Endothelial cell of umbilical vein (primary cell): ENCODE data around the gene ABCC4. TPM values are rescaled to one million over a fixed set of nuclear protein-coding genes. Genes with fewer than 3 reads are reported as not detected.
A peak's percentile ranks its signal among the peaks of the same experiment; 100 is the strongest.

Experiments
- BruUV-seq: library from RNA; stranded (reverse); fragments of 400-500 nt; replicated peaks from 2 replicates; lab custom pipeline; 2021; lab: Mats Ljungman, UMichigan
- CTCF ChIA-PET: fragments of 300-600, 350-600 bp; sonication (Branson Sonifier 250); formaldehyde crosslinking; loops from one replicate; lab custom pipeline; 2021; ENCODE audit warnings: antibody characterized with exemption, inconsistent platforms; lab: Charles Lee
- POLR2A ChIA-PET: fragments of 300-600, 350-600 bp; sonication (Branson Sonifier 250); formaldehyde crosslinking; loops from one replicate; lab custom pipeline; 2021; ENCODE audit warnings: antibody characterized with exemption, inconsistent platforms; lab: Charles Lee
- DNase-seq: peaks from one replicate; pipeline ENCODE4 v3.0.0-alpha.2; 2011; ENCODE audit warnings: low read depth, low spot score
- FAIRE-seq: peaks from 2 replicates; lab custom pipeline; 2011; peaks lifted over from hg19 to GRCh38; lab: Jason Lieb, UNC
- H2AFZ ChIP-seq: 2 replicates; pipeline ENCODE4 v1.6.0; 2012; ENCODE audit warnings: low read depth, low read length, control low read depth, inconsistent platforms
- H3K27ac ChIP-seq: 2 replicates; pipeline ENCODE4 v1.5.1; 2011; ENCODE audit warnings: low read depth, mild to moderate bottlenecking, control low read depth, low read length, moderate library complexity; ENCODE audit not compliant: insufficient read depth
- H3K27me3 ChIP-seq, 2 experiments: 2 replicates each; pipeline versions ENCODE4 v1.6.0 to v1.6.1; 2011; ENCODE audit warnings: low read length in 2 of 2, mixed read lengths in 1 of 2; ENCODE audit not compliant: control insufficient read depth in 2 of 2, insufficient read depth in 2 of 2
- H3K36me3 ChIP-seq, 2 experiments: 2 replicates in 1 of 2; 3 replicates in 1 of 2; pipeline ENCODE4 v1.5.1; 2011; ENCODE audit warnings: low read length in 2 of 2, mild to moderate bottlenecking in 1 of 2, moderate library complexity in 1 of 2; ENCODE audit not compliant: control insufficient read depth in 2 of 2, insufficient read depth in 2 of 2; ENCODE audit errors: extremely low read depth in 1 of 2
- H3K4me1 ChIP-seq: 3 replicates; pipeline ENCODE4 v1.5.1; 2011; ENCODE audit warnings: mild to moderate bottlenecking, low read length; ENCODE audit not compliant: control insufficient read depth, insufficient read depth; ENCODE audit errors: extremely low read depth
- H3K4me2 ChIP-seq: 2 replicates; pipeline ENCODE4 v1.6.1; 2011; ENCODE audit warnings: low read length, control low read depth, mixed read lengths; ENCODE audit not compliant: insufficient read depth
- H3K4me3 ChIP-seq, 3 experiments: fragments of 200-600 bp in 1 of 3; sonication (generic), shearing (Covaris generic) in 1 of 3; replicated peaks in 1 of 3; 2 replicates each; pipeline ENCODE4 v1.5.1; 2011 to 2016; ENCODE audit warnings: control low read depth in 3 of 3, low read length in 3 of 3, mild to moderate bottlenecking in 2 of 3, inconsistent platforms in 1 of 3, low read depth in 1 of 3, moderate library complexity in 1 of 3; ENCODE audit not compliant: insufficient read depth in 1 of 3
- H3K79me2 ChIP-seq: 2 replicates; pipeline ENCODE4 v1.6.0; 2012; ENCODE audit warnings: low read length, inconsistent platforms; ENCODE audit not compliant: control insufficient read depth, insufficient read depth
- H3K9ac ChIP-seq: replicated peaks from 2 replicates; pipeline ENCODE3; 2011; ENCODE audit warnings: low read length, control low read depth; ENCODE audit not compliant: insufficient read depth; ENCODE audit errors: extremely low read depth
- H3K9me1 ChIP-seq: replicated peaks from 3 replicates; pipeline ENCODE4 v1.6.0; 2011; ENCODE audit warnings: mild to moderate bottlenecking, low read length; ENCODE audit not compliant: control insufficient read depth, insufficient read depth; ENCODE audit errors: extremely low read depth
- H3K9me3 ChIP-seq: replicated peaks from 2 replicates; pipeline ENCODE4 v1.5.1; 2012; ENCODE audit warnings: low read length, inconsistent platforms; ENCODE audit not compliant: control insufficient read depth, insufficient read depth
- H4K20me1 ChIP-seq: replicated peaks from 2 replicates; pipeline ENCODE3; 2011; ENCODE audit warnings: mild to moderate bottlenecking, low read length; ENCODE audit not compliant: control insufficient read depth, insufficient read depth; ENCODE audit errors: extremely low read depth
- CTCF ChIP-seq, 2 donors: IDR thresholded peaks; 1 replicate in 1 of 2; 2 replicates in 1 of 2; pipeline ENCODE4 v1.5.1; 2011; ENCODE audit warnings: low read length in 2 of 2, mild to moderate bottlenecking in 2 of 2, moderate library complexity in 2 of 2, control low read depth in 1 of 2, inconsistent platforms in 1 of 2, low read depth in 1 of 2; ENCODE audit not compliant: insufficient read depth in 1 of 2; ENCODE audit errors: extremely low read depth in 1 of 2
- FOS ChIP-seq: IDR thresholded peaks from 2 replicates; pipeline ENCODE4 v1.6.1; 2011; ENCODE audit warnings: mild to moderate bottlenecking, low read length, moderate library complexity, borderline replicate concordance; ENCODE audit not compliant: insufficient read depth
- JUN ChIP-seq: IDR thresholded peaks from 2 replicates; pipeline ENCODE4 v1.6.1; 2011; ENCODE audit warnings: borderline replicate concordance, low read depth; ENCODE audit not compliant: insufficient read length, insufficient read depth
- MYC ChIP-seq: IDR thresholded peaks from one replicate; pipeline ENCODE4 v1.6.1; 2011; ENCODE audit warnings: mild to moderate bottlenecking, low read depth, low read length
- POLR2A ChIP-seq: IDR thresholded peaks from 2 replicates; pipeline ENCODE4 v1.6.1; 2012; ENCODE audit warnings: low read depth, mild to moderate bottlenecking, control low read depth, low read length
- dilution Hi-C: fragments of 300-500 bp; cut with MboI; formaldehyde crosslinking; loops from one replicate; pipeline ENCODE4 v1.15.0; 2019; ENCODE audit warnings: low sequenced_read_pairs; ENCODE audit not compliant: extremely low pct_ligation_motif_present
- intact Hi-C: fragments of 100-400 bp; cut with micrococcal nuclease; formaldehyde crosslinking; loops from one replicate; pipeline ENCODE4 v1.10.0; 2022
- polyA plus RNA-seq, 4 experiments: library from polyadenylated mRNA; depleted of rRNA in 3 of 4; stranded (reverse) in 3 of 4; unstranded in 1 of 4; fragments of >200 nt; gene quantifications; 2 replicates each; pipeline versions ENCODE4 v1.2.1 to v1.2.3, GENCODE V29; 2011 to 2012; ENCODE audit warnings: missing spikeins in 1 of 4
- total RNA-seq: library from RNA; stranded (reverse); gene quantifications from 2 replicates; pipeline ENCODE4 v1.2.3, GENCODE V29; 2021

The ABCC4 gene
- total and polyA plus RNA-seq, 2 donors (not counting 3 experiments of a cell fraction or from before 2014, with no cell fraction given): 9.2 to 15.9 TPM

GRCh38 chr13:95156208-95156607 is 145.0 kb downstream of the ABCC4 start:
- H2AFZ ChIP-seq: no peak overlapping the region
- ChIA-PET POLR2A (no interaction called here), CTCF (interaction anchor here (0.5 to 4.0 kb wide), 63 partner anchors 9 to 720 kb away, joined by 3 to 95 read pairs (median 4); partner anchors contain the start of genes SOX21 and TGDS)
- H3K4me3 ChIP-seq: no peak overlapping the region
- H3K9ac ChIP-seq: no peak overlapping the region
- dilution Hi-C loops (no loop called here), intact Hi-C loops (loop anchor here (1.0 to 10.0 kb wide), 5 partner anchors 168 to 721 kb away; no protein-coding TSS in a partner anchor)
- no peaks in the 10 kb centered on the region for H3K36me3 ChIP-seq
- TF ChIP-seq POLR2A (no peak), MYC (no peak), JUN (no peak), FOS (no peak), CTCF (IDR thresholded peaks at IDR 0.05; ENCODE audit: extremely low read depth in 1 of 2, insufficient read depth in 1 of 2, low read depth in 1 of 2, low read length in 2 of 2) (peak; percentile 18 to 27)
- no peaks in the 10 kb centered on the region for H3K9me1 ChIP-seq
- H3K4me1 ChIP-seq: peaks cover 22% of the 10 kb centered on the region
- no peak overlapping the region for H3K27ac ChIP-seq
- FAIRE-seq (peak; percentile 42), DNase-seq (peak; percentile 50)
- H3K9me3 ChIP-seq: no peaks in the 10 kb centered on the region
- no peaks in the 10 kb centered on the region for H3K27me3 ChIP-seq
- H3K79me2 ChIP-seq: no peaks in the 10 kb centered on the region
- H4K20me1 ChIP-seq: no peaks in the 10 kb centered on the region
- no peak overlapping the region for H3K4me2 ChIP-seq
- BruUV-seq: no TSS peak

- Histone ChIP-seq H3K9me1 (no peaks in the 10 kb centered on the region), H3K9ac (no peak overlapping the region), H3K4me3 (no peak overlapping the region), H3K79me2 (no peaks in the 10 kb centered on the region), H4K20me1 (no peaks in the 10 kb centered on the region), H2AFZ (no peak overlapping the region), H3K9me3 (no peaks in the 10 kb centered on the region), H3K27me3 (no peaks in the 10 kb centered on the region), H3K4me2 (no peak overlapping the region), H3K36me3 (no peaks in the 10 kb centered on the region), H3K4me1 (peaks cover 22% of the 10 kb centered on the region), H3K27ac (no peak overlapping the region)
- DNase-seq (no peak), FAIRE-seq (no peak)
- ChIA-PET CTCF (interaction anchor here (0.5 to 4.0 kb wide), 66 partner anchors 9 to 719 kb away, joined by 3 to 95 read pairs (median 4); partner anchors contain the start of genes SOX21 and TGDS), POLR2A (no interaction called here)
- TF ChIP-seq POLR2A: no peak
- no peak for TF ChIP-seq CTCF (IDR thresholded peaks at IDR 0.05; ENCODE audit: extremely low read depth in 1 of 2, insufficient read depth in 1 of 2, low read depth in 1 of 2, low read length in 2 of 2)
- TF ChIP-seq FOS: no peak
- no peak for TF ChIP-seq MYC
- BruUV-seq: no TSS peak
- intact Hi-C loops (loop anchor here (2.0 to 10.0 kb wide), 3 partner anchors 155 to 721 kb away; no protein-coding TSS in a partner anchor), dilution Hi-C loops (no loop called here)
These were observed 145.7 kb downstream of the ABCC4 start for GRCh38 chr13:95155504-95155903.
